HG03354 (cell line): ENCODE results near the gene TBATA.
"Not testable (repeated sequence)": the region's sequence is repeated elsewhere in the genome, so short reads cannot be mapped to it uniquely, and the experiment has no call there.

Experiments used
- ATAC-seq: cut with Tn5 transposase; IDR thresholded peaks from one replicate; pipeline ENCODE4 v1.9.1; 2021; ENCODE audit warnings: mild to moderate bottlenecking; ENCODE audit not compliant: unreplicated experiment, poor library complexity, severe bottlenecking

The TBATA gene

DNA sequence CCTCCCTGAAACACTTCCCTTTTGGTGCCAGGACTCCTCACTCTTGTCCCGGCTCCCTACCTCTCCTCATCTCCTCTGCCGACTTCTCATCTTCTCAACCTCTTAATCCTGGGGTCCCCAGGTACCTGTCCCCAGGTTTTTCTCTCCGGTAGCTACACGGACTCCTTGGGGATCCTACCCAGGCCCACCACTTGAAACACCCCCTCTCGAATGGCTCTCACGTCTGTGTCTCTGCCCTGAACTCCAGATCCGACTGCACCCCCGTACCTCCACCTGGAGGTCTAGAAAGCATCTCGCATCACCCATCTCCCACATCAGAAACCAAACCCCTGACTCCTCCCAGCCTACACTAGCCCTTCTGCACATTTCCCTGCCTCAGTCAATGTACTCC, 4.8 kb downstream of the TBATA start:
- ATAC-seq: no peak

DNA sequence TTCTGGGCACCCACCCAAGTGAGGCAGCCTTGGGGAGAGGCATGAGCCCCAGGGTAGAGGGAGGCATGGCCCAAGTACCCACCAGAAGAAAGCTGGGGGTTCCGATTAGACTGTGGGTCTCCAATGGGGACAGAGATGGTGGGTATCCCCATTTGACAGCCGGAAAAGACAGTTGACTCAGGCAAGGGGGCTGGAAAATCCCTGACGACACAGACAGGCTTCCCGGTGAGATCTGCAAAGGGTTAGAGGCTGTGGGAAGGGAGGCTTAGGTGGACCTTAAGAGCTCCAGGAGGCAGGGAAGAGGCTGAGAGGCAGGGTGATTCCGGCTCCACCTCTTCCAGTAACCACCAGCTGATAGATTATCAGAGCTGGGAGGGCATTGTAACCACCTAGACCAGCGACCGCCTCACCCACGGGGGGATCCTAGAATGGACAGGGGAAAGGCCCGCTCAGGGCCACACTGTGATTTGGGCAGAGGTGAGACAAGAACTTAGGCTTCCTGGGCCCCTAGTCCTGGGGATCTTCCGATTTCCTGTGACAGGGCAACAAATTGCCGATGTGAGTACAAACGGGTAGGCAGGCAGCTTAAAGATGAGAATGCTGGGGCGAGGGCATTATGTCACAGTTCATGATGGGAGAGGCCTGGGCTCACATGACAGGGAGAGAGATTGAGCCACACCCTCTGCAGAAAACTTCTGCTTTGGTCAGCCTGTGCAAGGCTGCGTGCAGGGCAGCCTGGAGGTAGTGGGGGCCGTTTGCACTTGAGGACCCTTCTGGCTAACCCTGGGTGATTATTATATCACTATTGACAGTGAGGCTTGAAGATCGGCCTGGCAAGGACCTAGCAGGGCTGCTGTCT, 5.4 kb downstream of the TBATA start:
- no peak for ATAC-seq

- no peak for ATAC-seq
These were observed 6.1 kb downstream of the TBATA start for GRCh38 chr10:70779088-70779487.

GRCh38 chr10:70778267-70778924, 6.8 kb downstream of the TBATA start:
- no peak for ATAC-seq

- ATAC-seq: no peak
These were observed 7.9 kb downstream of the TBATA start for GRCh38 chr10:70777063-70777875.

DNA sequence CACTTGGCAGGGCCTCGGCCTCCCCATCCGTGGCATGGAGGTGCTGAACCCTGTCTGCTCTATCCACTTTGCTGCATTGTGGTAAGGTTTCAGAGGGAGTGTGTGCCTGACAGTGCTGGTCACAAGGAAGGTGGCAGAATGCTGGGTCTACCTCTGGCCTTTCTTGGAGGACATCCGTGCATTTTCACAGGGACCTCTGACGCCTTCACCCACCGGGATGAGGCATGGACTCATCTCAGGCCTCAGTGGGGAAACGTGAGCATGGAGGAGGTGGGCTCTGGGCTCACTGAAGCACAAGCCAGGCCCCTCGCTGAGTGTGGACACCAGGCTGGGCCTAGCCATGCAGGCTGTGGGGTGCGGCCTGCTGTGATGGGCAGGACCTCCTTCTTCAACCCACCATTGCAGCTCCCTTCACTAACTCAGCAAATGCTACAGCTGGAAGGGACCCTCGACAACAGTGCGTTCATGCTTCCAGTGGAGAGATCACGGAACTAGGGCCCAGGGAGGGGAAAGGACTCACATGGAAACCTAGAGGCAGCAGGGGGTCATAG, 8.6 kb downstream of the TBATA start:
- no peak for ATAC-seq

- ATAC-seq: no peak
These were observed 9.3 kb downstream of the TBATA start for GRCh38 chr10:70775679-70776454.

DNA sequence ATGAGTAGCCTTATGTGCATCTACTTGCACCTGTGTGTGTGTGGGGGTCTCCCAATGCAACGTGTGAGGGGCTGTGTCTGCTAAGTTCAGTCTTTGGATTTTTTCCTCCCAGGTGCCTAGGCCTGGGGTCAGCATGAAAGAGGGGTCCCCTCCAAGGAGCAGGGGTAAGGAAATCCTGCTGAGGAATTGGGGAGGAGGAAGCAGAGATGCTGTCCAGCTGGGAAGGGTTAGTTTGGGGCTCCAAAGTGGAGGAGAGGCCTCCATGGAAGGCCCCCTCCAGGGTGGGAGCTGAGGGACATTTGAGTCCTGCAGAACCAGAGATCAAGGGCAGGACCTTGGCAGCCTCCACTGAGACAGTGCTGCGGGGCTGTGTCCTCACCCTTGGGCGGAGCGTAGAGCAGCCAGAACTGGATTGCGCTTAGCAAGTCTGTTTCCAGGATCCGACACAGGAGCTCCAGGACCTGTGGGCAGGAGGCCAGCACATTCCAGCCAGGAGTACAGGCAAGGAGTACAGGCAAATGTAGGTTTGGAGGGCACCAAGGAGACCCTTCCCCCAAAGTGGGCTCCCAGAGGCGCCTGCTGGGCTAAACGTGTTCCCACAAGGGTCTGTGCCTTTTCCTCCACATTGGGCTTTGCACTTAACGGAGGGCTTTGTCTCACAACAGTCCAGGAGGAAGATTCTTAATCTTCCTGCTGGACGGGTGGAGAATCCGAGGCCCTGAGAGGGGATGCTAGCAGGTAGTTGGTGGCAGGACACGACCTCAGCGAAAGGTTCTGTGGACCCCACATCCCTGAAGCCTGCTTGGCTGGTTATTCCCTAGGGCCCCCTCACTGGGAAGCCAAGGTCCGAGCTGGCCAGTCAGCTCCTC, 10.1 kb downstream of the TBATA start:
- no peak for ATAC-seq

DNA sequence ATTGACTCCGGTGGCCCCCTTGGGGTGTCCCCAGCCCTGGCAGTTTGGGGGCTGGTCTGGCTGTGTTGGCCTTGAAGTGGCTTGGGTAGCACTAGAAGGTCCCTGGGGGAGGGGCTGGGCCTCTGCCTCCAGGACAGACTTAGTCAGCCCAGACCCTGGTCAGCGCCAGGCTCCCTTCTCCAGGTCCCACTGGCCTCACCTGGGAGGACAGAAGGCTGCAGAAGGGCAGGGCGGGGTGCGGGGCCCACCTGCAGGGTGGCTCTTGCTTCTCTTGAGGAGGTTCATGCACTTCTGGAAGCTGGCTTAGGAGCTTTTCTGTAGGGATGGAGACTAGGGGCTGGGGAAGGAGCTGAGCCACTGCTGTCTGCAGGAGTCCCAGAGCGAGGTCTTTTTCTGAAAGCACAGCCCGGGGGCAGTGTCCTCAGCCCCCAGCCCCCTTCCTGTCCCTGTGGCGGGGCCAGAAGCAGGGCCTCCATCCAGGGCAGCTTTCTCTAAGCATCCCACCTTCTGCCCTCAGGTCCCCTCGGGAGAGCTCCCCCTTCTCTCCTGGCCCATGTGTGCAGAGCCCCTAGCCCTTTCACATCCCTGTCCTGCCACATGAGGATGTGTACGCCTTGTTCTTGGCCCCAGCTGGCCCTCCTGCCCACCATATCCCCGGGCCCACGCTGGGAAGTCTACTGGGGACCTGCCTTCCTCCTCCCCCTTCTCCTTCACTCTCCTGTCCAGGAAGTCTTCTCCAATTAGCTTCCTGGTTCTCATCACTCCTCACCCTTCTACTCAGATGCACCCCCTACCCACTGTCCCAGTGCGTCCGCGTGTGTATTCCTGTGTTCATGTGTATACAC, 11.0 kb downstream of the TBATA start:
- ATAC-seq: no peak

- ATAC-seq: no peak
These were observed 11.7 kb downstream of the TBATA start for GRCh38 chr10:70773461-70773860.

- ATAC-seq: no peak
These were observed 12.6 kb downstream of the TBATA start for GRCh38 chr10:70772627-70773026.

GRCh38 chr10:70771311-70772194, 13.6 kb downstream of the TBATA start:
- no peak for ATAC-seq

DNA sequence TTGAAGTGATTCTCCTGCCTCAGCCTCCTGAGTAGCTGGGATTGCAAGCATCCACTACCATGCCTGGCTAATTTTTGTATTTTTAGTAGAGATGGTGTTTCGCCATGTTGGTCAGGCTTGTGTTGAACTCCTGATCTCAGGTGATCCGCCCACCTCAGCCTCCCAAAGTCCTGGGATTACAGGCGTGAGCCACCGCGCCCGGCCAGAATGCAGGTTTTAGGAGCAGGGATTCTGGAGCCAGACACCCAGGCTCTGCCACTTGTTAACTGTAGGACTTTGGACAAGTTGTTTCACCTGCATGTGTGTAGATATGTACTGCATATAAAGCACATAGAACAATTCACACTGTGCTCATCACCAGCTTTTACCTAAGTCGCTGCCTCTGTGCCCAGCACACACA, 14.7 kb downstream of the TBATA start:
- ATAC-seq: not testable (repeated sequence)

DNA sequence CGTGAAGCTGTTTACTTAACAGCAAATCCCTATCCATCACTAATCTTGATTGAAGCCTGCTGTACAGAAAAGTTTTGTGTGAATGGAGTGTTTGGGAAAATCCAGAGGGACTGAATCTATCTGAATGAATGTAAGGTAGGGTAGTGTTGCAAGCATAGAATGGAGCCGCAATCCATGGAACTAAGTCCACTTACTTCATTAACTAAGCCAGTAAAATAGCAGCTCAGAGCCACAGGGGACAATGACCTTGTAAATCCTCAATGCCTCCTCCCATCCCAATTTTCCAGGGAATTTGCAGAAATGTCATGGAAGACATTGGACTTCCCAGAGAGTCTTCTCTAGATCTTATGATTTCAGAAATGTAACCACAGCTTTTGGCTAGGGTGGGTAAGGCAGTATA, 15.2 kb downstream of the TBATA start:
- ATAC-seq: no peak

GRCh38 chr10:70769121-70769520, 16.1 kb downstream of the TBATA start:
- no peak for ATAC-seq

GRCh38 chr10:70768026-70768685, 17.0 kb downstream of the TBATA start:
- ATAC-seq: not testable (repeated sequence)
